Measurements from ENCODE around the gene VSTM5.
A peak's percentile ranks its signal among the peaks of the same experiment; 100 is the strongest.

Gene VSTM5

GRCh38 chr11:93796441-93797231, 53.8 kb downstream of the VSTM5 start:
- H3K27me3 ChIP-seq (ENCODE audit: insufficient read depth, poor library complexity, severe bottlenecking): no peaks in the 10 kb centered on the region
- H3K4me3 ChIP-seq (replicated peaks; ENCODE audit: insufficient read depth, low read length): no peak overlapping the region
- no peak overlapping the region for H3K27ac ChIP-seq (replicated peaks)
- TF ChIP-seq REST (IDR thresholded peaks at IDR 0.05; ENCODE audit: insufficient replicate concordance, low read depth) (no peak), GABPA (IDR thresholded peaks at IDR 0.05; ENCODE audit: low read depth) (no peak), POLR2AphosphoS5 (IDR thresholded peaks at IDR 0.05; ENCODE audit: low read depth) (no peak), SPI1 (IDR thresholded peaks at IDR 0.05; ENCODE audit: borderline replicate concordance, low read depth) (no peak), CTCF (IDR thresholded peaks at IDR 0.05; ENCODE audit: insufficient read depth, low read length) (no peak)
- DNase-seq (ENCODE audit: low read depth in 1 of 2, low spot score in 1 of 2): no peak

- H3K27ac ChIP-seq (replicated peaks): no peak overlapping the region
- TF ChIP-seq CTCF (IDR thresholded peaks at IDR 0.05; ENCODE audit: insufficient read depth, low read length) (no peak), POLR2AphosphoS5 (IDR thresholded peaks at IDR 0.05; ENCODE audit: low read depth) (0 out of 2 replicates have a peak, but pooled peaks have one; percentile 15)
- H3K4me3 ChIP-seq (replicated peaks; ENCODE audit: insufficient read depth, low read length): no peak overlapping the region
- H3K27me3 ChIP-seq (ENCODE audit: insufficient read depth, poor library complexity, severe bottlenecking): no peaks in the 10 kb centered on the region
- no peak for DNase-seq (ENCODE audit: low read depth in 1 of 2, low spot score in 1 of 2)
These were observed 58.9 kb downstream of the VSTM5 start for GRCh38 chr11:93791493-93791892.

GRCh38 chr11:93784935-93785360, 65.5 kb downstream of the VSTM5 start:
- no peak for DNase-seq (ENCODE audit: low read depth in 1 of 2, low spot score in 1 of 2)
- Histone ChIP-seq H3K4me3 (replicated peaks; ENCODE audit: insufficient read depth, low read length) (peak overlapping the region; percentile 95), H3K27ac (replicated peaks) (peak overlapping the region; percentile 93), H3K27me3 (ENCODE audit: insufficient read depth, poor library complexity, severe bottlenecking) (no peaks in the 10 kb centered on the region)
- TF ChIP-seq CTCF (IDR thresholded peaks at IDR 0.05; ENCODE audit: insufficient read depth, low read length) (no peak), SPI1 (IDR thresholded peaks at IDR 0.05; ENCODE audit: borderline replicate concordance, low read depth) (no peak), GABPA (IDR thresholded peaks at IDR 0.05; ENCODE audit: low read depth) (no peak), REST (IDR thresholded peaks at IDR 0.05; ENCODE audit: insufficient replicate concordance, low read depth) (no peak), POLR2AphosphoS5 (IDR thresholded peaks at IDR 0.05; ENCODE audit: low read depth) (no peak)

All from HL-60 (cell line).